Thymus (tissue), 11 donors: Measurements from ENCODE around the gene SPECC1L. TPM values are rescaled to one million over a fixed set of nuclear protein-coding genes. Genes with fewer than 3 reads are reported as not detected.

ENCODE experiments used
- DNase-seq, 9 donors: peaks; one replicate each; pipeline ENCODE4 v3.0.0-alpha.2; 2013; ENCODE audit warnings: low spot score in 9 of 9, low read depth in 6 of 9, missing footprints in 1 of 9
- H3K27ac ChIP-seq, 2 donors: one replicate each; pipeline ENCODE4 v1.5.1; 2013; ENCODE audit warnings: control low read depth in 1 of 2, low read depth in 1 of 2, low read length in 1 of 2, mild to moderate bottlenecking in 1 of 2, moderate library complexity in 1 of 2
- H3K27me3 ChIP-seq, 2 donors: one replicate each; pipeline ENCODE4 v1.5.1; 2013; ENCODE audit warnings: low read length in 1 of 2; ENCODE audit not compliant: control insufficient read depth in 2 of 2, insufficient read depth in 1 of 2
- H3K36me3 ChIP-seq, 2 donors: one replicate each; pipeline ENCODE4 v1.5.1; 2013; ENCODE audit warnings: low read length in 1 of 2, mild to moderate bottlenecking in 1 of 2, moderate library complexity in 1 of 2; ENCODE audit not compliant: control insufficient read depth in 2 of 2, insufficient read depth in 2 of 2
- H3K4me1 ChIP-seq, 2 donors: one replicate each; pipeline ENCODE4 v1.5.1; 2013; ENCODE audit warnings: low read length in 2 of 2; ENCODE audit not compliant: control insufficient read depth in 2 of 2, insufficient read depth in 2 of 2
- H3K4me3 ChIP-seq, 2 donors: one replicate each; pipeline ENCODE4 v1.5.1; 2013; ENCODE audit warnings: low read length in 2 of 2, control low read depth in 1 of 2, mild to moderate bottlenecking in 1 of 2
- H3K9me3 ChIP-seq, 2 donors: one replicate each; pipeline ENCODE4 v1.5.1; 2013; ENCODE audit warnings: low read length in 1 of 2, mild to moderate bottlenecking in 1 of 2; ENCODE audit not compliant: control insufficient read depth in 2 of 2, insufficient read depth in 1 of 2
- WGBS: extraction: QIAGEN DNeasy Blood & Tissue Kit; methylation state at CpG from one replicate; pipeline ENCODE4 v1.1.7; 2013; 5-methylcytosine and 5-hydroxymethylcytosine counted together
- polyA plus RNA-seq: library from polyadenylated mRNA; stranded (reverse); fragments of 200-250 nt; gene quantifications from one replicate; pipeline ENCODE4 v1.2.3, GENCODE V29; 2013
- total RNA-seq: library from RNA; stranded (reverse); fragments of 120-200 nt; gene quantifications from one replicate; pipeline ENCODE4 v1.2.4, GENCODE V29; 2013
- donor health status: healthy.

SPECC1L gene
- total and polyA plus RNA-seq, 2 donors: 11.6 to 20.5 TPM

GRCh38 chr22:24357547-24357946 is 86.9 kb downstream of the SPECC1L start:
- no peaks in the 10 kb centered on the region for H3K27me3 ChIP-seq
- peaks cover 31 to 40% of the 10 kb centered on the region in 2 donors for H3K36me3 ChIP-seq
- H3K27ac ChIP-seq: no peak overlapping the region

DNA sequence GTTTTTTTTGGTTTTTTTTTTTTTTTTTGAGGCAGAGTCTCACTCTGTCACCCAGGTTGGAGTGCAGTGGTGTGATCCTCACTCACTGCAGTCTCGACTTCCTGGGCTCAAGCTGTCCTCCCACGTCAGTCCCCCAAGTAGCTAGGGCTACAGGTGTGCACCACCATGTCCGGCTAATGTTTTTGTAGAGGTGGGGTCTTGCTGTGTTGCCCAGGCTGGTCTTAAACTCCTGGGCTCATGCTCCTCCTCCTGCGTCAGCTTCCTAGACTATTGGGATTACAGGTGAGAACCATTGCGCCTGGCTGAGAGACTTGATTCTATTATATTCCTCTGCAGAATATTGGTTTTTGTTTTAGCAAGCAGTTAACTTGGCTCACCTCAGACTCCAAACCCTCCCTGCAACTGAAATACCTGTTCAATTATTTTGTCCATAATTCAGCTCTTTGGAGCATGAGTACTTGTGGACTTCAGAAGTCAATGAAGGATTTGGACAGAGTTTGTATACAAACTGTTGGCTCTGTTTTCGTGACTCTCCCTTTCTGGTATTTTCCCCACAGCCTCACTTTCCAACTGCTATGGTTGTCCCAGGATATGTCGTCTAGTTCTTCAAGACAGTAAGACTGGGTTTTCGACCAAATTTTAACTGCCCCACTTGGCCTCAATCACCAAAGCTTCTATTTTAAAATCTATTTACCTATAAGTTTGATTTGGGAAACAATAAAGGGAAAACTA is 87.6 kb downstream of the SPECC1L start:
- no peak for DNase-seq
- Histone ChIP-seq H3K9me3 (peaks cover 2 to 8% of the 10 kb centered on the region in 2 donors), H3K27ac (no peak overlapping the region), H3K27me3 (no peaks in the 10 kb centered on the region), H3K4me1 (no peaks in the 10 kb centered on the region), H3K36me3 (peaks cover 38 to 46% of the 10 kb centered on the region in 2 donors), H3K4me3 (no peak overlapping the region)
- 98% methylated on average over 8 of the region's 8 CpGs for WGBS

More at GRCh38 chr22:24357547-24357946, 86.9 kb downstream of the SPECC1L start:
- no peak for DNase-seq
- peaks cover 2 to 8% of the 10 kb centered on the region in 2 donors for H3K9me3 ChIP-seq
- H3K4me3 ChIP-seq: no peak overlapping the region
- H3K4me1 ChIP-seq: no peaks in the 10 kb centered on the region

DNA sequence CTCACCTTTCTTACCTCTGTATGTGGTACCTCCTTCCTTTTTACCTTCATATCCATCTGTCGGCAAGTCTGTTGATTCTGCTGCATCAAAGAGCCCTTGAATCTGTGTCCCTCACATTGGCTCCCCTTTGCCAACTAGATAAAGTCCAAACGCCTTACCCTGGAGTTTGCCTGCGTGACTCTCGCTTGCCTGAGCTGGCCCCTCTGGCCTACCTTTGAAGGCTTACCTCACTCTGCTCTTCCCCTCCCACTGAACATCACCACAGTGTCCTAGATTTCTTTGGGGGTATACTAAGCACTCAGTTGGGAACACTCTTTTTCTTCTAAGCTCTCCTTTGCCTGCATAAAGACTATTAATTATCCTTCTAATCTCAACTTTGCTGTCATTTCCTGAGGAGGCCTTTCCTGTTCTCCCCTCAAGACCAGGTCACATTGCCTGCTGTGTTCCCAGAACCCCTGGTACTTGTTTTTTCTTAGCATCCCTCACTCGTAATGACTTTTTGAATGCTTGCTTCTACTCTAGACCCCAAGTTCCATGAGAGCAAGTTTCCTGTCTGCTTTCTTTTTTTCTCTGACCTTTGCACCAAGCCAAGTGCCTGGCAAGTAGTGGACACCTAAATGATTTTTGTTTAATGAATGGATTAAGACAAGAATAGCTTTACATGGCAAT is 89.0 kb downstream of the SPECC1L start:
- WGBS: 98% methylated on average over 5 of the region's 5 CpGs
- peaks cover 37 to 44% of the 10 kb centered on the region in 2 donors for H3K36me3 ChIP-seq
- DNase-seq: no peak
- no peak overlapping the region for H3K4me3 ChIP-seq
- no peaks in the 10 kb centered on the region for H3K9me3 ChIP-seq
- H3K27ac ChIP-seq: no peak overlapping the region
- H3K27me3 ChIP-seq: no peaks in the 10 kb centered on the region
- H3K4me1 ChIP-seq: no peaks in the 10 kb centered on the region

- DNase-seq: no peak
- Histone ChIP-seq H3K9me3 (no peaks in the 10 kb centered on the region), H3K4me3 (no peak overlapping the region), H3K27ac (no peak overlapping the region), H3K27me3 (no peaks in the 10 kb centered on the region), H3K36me3 (peaks cover 51 to 52% of the 10 kb centered on the region in 2 donors), H3K4me1 (no peaks in the 10 kb centered on the region)
- 98% methylated on average over 4 of the region's 4 CpGs for WGBS
Measured at GRCh38 chr22:24361976-24362646, 91.5 kb downstream of the SPECC1L start.

DNA sequence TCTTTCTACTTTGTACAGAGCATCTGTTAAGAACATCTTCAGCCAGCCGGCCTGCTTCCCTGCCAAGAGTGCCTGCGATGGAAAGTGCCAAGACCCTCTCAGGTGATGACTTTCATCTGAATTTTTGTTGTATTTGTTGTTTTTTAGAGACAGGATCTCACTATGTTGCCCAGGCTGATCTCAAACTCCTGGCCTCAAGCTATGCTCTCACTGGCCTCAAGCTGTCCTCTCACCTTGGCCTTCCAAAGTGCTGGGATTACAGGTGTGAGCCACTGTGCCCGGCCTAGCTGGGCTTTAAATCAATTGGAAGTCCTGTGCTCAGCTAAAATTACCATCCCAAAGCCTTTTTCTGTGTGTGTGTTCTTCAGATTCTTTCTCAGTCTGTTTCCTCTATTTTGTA is 92.6 kb downstream of the SPECC1L start:
- Histone ChIP-seq H3K9me3 (no peaks in the 10 kb centered on the region), H3K36me3 (peaks cover 55 to 59% of the 10 kb centered on the region in 2 donors)
- WGBS: 99% methylated on average over 3 of the region's 3 CpGs

GRCh38 chr22:24366701-24367100 is 96.1 kb downstream of the SPECC1L start:
- H3K9me3 ChIP-seq: no peaks in the 10 kb centered on the region
- 97% methylated on average over 8 of the region's 8 CpGs for WGBS
- no peaks in the 10 kb centered on the region for H3K4me1 ChIP-seq
- H3K36me3 ChIP-seq: peaks cover 63 to 87% of the 10 kb centered on the region in 2 donors
- H3K4me3 ChIP-seq: no peak overlapping the region
- H3K27ac ChIP-seq: no peak overlapping the region
- H3K27me3 ChIP-seq: no peaks in the 10 kb centered on the region
- no peak for DNase-seq

More for the DNA sequence above, 92.6 kb downstream of the SPECC1L start:
- Histone ChIP-seq H3K4me1 (no peaks in the 10 kb centered on the region), H3K4me3 (no peak overlapping the region), H3K27ac (no peak overlapping the region), H3K27me3 (no peaks in the 10 kb centered on the region)
- no peak for DNase-seq

GRCh38 chr22:24367841-24368240 is 97.2 kb downstream of the SPECC1L start:
- Histone ChIP-seq H3K9me3 (no peaks in the 10 kb centered on the region), H3K36me3 (peaks cover 58 to 81% of the 10 kb centered on the region in 2 donors), H3K4me1 (no peaks in the 10 kb centered on the region), H3K27ac (no peak overlapping the region), H3K4me3 (no peak overlapping the region), H3K27me3 (no peaks in the 10 kb centered on the region)
- DNase-seq: no peak
- WGBS: 96% methylated on average over 3 of the region's 3 CpGs

DNA sequence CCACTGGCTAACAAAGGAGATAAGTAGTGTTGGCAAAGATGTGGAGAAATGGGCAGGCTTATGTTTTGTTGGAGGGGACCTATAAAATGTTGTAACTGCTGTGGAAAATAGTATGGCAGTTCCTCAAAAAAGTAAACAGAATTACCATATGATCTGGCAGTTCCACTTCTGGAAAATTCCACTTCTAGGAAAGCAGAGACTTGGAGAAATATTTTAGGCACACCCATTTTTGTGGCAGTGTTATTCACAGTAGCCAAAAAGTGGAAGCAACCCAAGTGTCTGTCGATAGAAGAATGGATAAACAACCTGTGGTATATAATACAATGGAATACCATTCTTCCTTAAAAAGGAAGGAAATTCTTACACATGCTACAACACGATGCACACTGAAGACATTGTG is 99.8 kb downstream of the SPECC1L start:
- Histone ChIP-seq H3K36me3 (peaks cover 40 to 66% of the 10 kb centered on the region in 2 donors), H3K27ac (no peak overlapping the region), H3K4me1 (no peaks in the 10 kb centered on the region), H3K27me3 (no peaks in the 10 kb centered on the region), H3K9me3 (no peaks in the 10 kb centered on the region), H3K4me3 (no peak overlapping the region)
- WGBS: 88% methylated on average over 2 of the region's 2 CpGs
- DNase-seq: no peak

- H3K27ac ChIP-seq: no peak overlapping the region
- no peaks in the 10 kb centered on the region for H3K9me3 ChIP-seq
- peaks cover 23 to 35% of the 10 kb centered on the region in 2 donors for H3K36me3 ChIP-seq
- no peak overlapping the region for H3K4me3 ChIP-seq
- peaks cover 0 to 13% of the 10 kb centered on the region in 2 donors for H3K4me1 ChIP-seq
- no peak for DNase-seq
- WGBS: 99% methylated on average over 2 of the region's 2 CpGs
- no peaks in the 10 kb centered on the region for H3K27me3 ChIP-seq
Measured at GRCh38 chr22:24376002-24376401, 105.4 kb downstream of the SPECC1L start.
